ENCODE measurements around the gene USF2. TPM values are rescaled to one million over a fixed set of nuclear protein-coding genes. Genes with fewer than 3 reads are reported as not detected.

The USF2 gene
- polyA plus RNA-seq, 3 donors, result 2.7 to 248 (median 5.0) TPM

GRCh38 chr19:35228177-35228930 is 40.4 kb upstream of the USF2 start, which contains the start of gene FAM187B:
TSS of gene FAM187B (minus strand) at chr19:35228739. CDS start at chr19:35228680, 59 bp downstream.
- H3K9me3 ChIP-seq (replicated peaks in 1 of 2; ENCODE audit: control insufficient read depth in 1 of 2, insufficient read depth in 1 of 2, low read length in 2 of 2), result no peaks in the 10 kb centered on the region
- no peak within 1 kb of the TSS for H2AFZ ChIP-seq (ENCODE audit: insufficient read depth, low read depth, low read length, poor library complexity, severe bottlenecking)
- H3K79me2 ChIP-seq (ENCODE audit: insufficient read depth, low read length), result no peaks in the 10 kb centered on the region
- peaks cover 5 to 9% (median 8%) of the 10 kb centered on the region in 3 donors for H3K27me3 Mint-ChIP-seq (ENCODE audit: low read depth in 3 of 3)
- no peaks in the 10 kb centered on the region for H3K9me3 Mint-ChIP-seq
- no peaks in the 10 kb centered on the region for H3K36me3 ChIP-seq (replicated peaks in 1 of 2; ENCODE audit: control insufficient read depth in 1 of 2, insufficient read depth in 2 of 2, low read length in 2 of 2)
- H3K4me3 Mint-ChIP-seq, result no peak within 1 kb of the TSS
- no peak within 1 kb of the TSS for H3K9ac ChIP-seq (ENCODE audit: insufficient read depth, low read length, poor library complexity, severe bottlenecking)
- H3K36me3 Mint-ChIP-seq, result no peaks in the 10 kb centered on the region
- H3K4me1 ChIP-seq (ENCODE audit: control insufficient read depth in 1 of 2, insufficient read depth in 2 of 2, low read length in 2 of 2), result peaks cover 8 to 10% of the 10 kb centered on the region in 2 donors
- peak within 1 kb of the TSS in 1 of 7 donors; percentile 56 for H3K27ac Mint-ChIP-seq
- 100% methylated on average over 7 of the region's 14 CpGs for WGBS (ENCODE audit: insufficient coverage)
- no peak within 1 kb of the TSS for H3K4me3 ChIP-seq (replicated peaks in 1 of 3; ENCODE audit: low read depth in 2 of 3, low read length in 3 of 3)
- no peak for DNase-seq
- peaks cover 15% of the 10 kb centered on the region for H3K4me1 Mint-ChIP-seq
- no peak within 1 kb of the TSS for H3K4me2 ChIP-seq (replicated peaks; ENCODE audit: extremely low read depth, low read length, poor library complexity, severe bottlenecking)
- no peaks in the 10 kb centered on the region for H3K27me3 ChIP-seq (ENCODE audit: control insufficient read depth in 2 of 2, insufficient read depth in 2 of 2, low read length in 2 of 2)
- intact Hi-C loops (cut with micrococcal nuclease), result no loop called here
- H4K20me1 ChIP-seq (ENCODE audit: insufficient read depth, low read length), result no peaks in the 10 kb centered on the region
- no peak for TF ChIP-seq CTCF (IDR thresholded peaks at IDR 0.05)
- no peak within 1 kb of the TSS for H3K27ac ChIP-seq (ENCODE audit: low read depth in 1 of 2, low read length in 2 of 2)

- no peak overlapping the region for H3K4me3 Mint-ChIP-seq
- H3K27me3 Mint-ChIP-seq (ENCODE audit: low read depth in 3 of 3), result peaks cover 6 to 14% (median 10%) of the 10 kb centered on the region in 3 donors
- 90% methylated on average over 3 of the region's 8 CpGs for WGBS (ENCODE audit: insufficient coverage)
- peaks cover 11% of the 10 kb centered on the region for H3K4me1 Mint-ChIP-seq
- H3K79me2 ChIP-seq (ENCODE audit: insufficient read depth, low read length), result no peaks in the 10 kb centered on the region
- H3K36me3 Mint-ChIP-seq, result no peaks in the 10 kb centered on the region
- intact Hi-C loops (cut with micrococcal nuclease), result no loop called here
- no peak for TF ChIP-seq CTCF (IDR thresholded peaks at IDR 0.05)
- no peak overlapping the region for H2AFZ ChIP-seq (ENCODE audit: insufficient read depth, low read depth, low read length, poor library complexity, severe bottlenecking)
- no peaks in the 10 kb centered on the region for H4K20me1 ChIP-seq (ENCODE audit: insufficient read depth, low read length)
- H3K9me3 ChIP-seq (replicated peaks in 1 of 2; ENCODE audit: control insufficient read depth in 1 of 2, insufficient read depth in 1 of 2, low read length in 2 of 2), result no peaks in the 10 kb centered on the region
- no peak overlapping the region for H3K4me3 ChIP-seq (replicated peaks in 1 of 3; ENCODE audit: low read depth in 2 of 3, low read length in 3 of 3)
- H3K4me1 ChIP-seq (ENCODE audit: control insufficient read depth in 1 of 2, insufficient read depth in 2 of 2, low read length in 2 of 2), result peaks cover 8% of the 10 kb centered on the region in 2 donors
- no peak overlapping the region for H3K9ac ChIP-seq (ENCODE audit: insufficient read depth, low read length, poor library complexity, severe bottlenecking)
- H3K27ac ChIP-seq (ENCODE audit: low read depth in 1 of 2, low read length in 2 of 2), result no peak overlapping the region
- H3K36me3 ChIP-seq (replicated peaks in 1 of 2; ENCODE audit: control insufficient read depth in 1 of 2, insufficient read depth in 2 of 2, low read length in 2 of 2), result no peaks in the 10 kb centered on the region
- H3K27ac Mint-ChIP-seq, result no peak overlapping the region
- H3K27me3 ChIP-seq (ENCODE audit: control insufficient read depth in 2 of 2, insufficient read depth in 2 of 2, low read length in 2 of 2), result no peaks in the 10 kb centered on the region
- no peaks in the 10 kb centered on the region for H3K9me3 Mint-ChIP-seq
- no peak for DNase-seq
- no peak overlapping the region for H3K4me2 ChIP-seq (replicated peaks; ENCODE audit: extremely low read depth, low read length, poor library complexity, severe bottlenecking)
Measured at GRCh38 chr19:35229601-35230000, 39.2 kb upstream of the USF2 start.
